Fibroblast of lung (primary cell): Measurements from ENCODE around the gene FMNL1. TPM values are rescaled to one million over a fixed set of nuclear protein-coding genes. Genes with fewer than 3 reads are reported as not detected.

Source experiments
- DNase-seq, 2 donors: peaks; one replicate each; pipeline versions ENCODE4 v3.0.0 to v3.0.0-alpha.2; 2010; ENCODE audit warnings: low read depth in 2 of 2
- H2AFZ ChIP-seq: 2 replicates; pipeline ENCODE4 v1.5.1; 2012; ENCODE audit warnings: low read length, control low read depth, inconsistent platforms
- H3K27ac ChIP-seq: 2 replicates; pipeline ENCODE4 v1.5.1; 2011; ENCODE audit warnings: low read length, control low read depth; ENCODE audit not compliant: insufficient read depth
- H3K27me3 ChIP-seq: 2 replicates; pipeline ENCODE4 v1.5.1; 2011; ENCODE audit warnings: mild to moderate bottlenecking, low read length; ENCODE audit not compliant: control insufficient read depth, insufficient read depth
- H3K36me3 ChIP-seq: 2 replicates; pipeline ENCODE4 v1.5.1; 2011; ENCODE audit warnings: low read length; ENCODE audit not compliant: control insufficient read depth, insufficient read depth
- H3K4me1 ChIP-seq: 2 replicates; pipeline ENCODE4 v1.5.1; 2011; ENCODE audit warnings: low read length; ENCODE audit not compliant: control insufficient read depth, insufficient read depth; ENCODE audit errors: extremely low read depth
- H3K4me2 ChIP-seq: 2 replicates; pipeline ENCODE4 v1.5.1; 2011; ENCODE audit warnings: low read length, control low read depth; ENCODE audit not compliant: insufficient read depth; ENCODE audit errors: extremely low read depth
- H3K4me3 ChIP-seq, 4 experiments: fragments of 200-600 bp in 1 of 4; sonication (generic) in 1 of 4; replicated peaks in 1 of 4; 2 replicates each; pipeline ENCODE4 v1.5.1; 2011 to 2016; ENCODE audit warnings: low read length in 4 of 4, low read depth in 3 of 4, mild to moderate bottlenecking in 3 of 4, control low read depth in 2 of 4, inconsistent platforms in 1 of 4, mixed read lengths in 1 of 4; ENCODE audit not compliant: insufficient read depth in 1 of 4; ENCODE audit errors: control extremely low read depth in 1 of 4
- H3K79me2 ChIP-seq: 2 replicates; pipeline ENCODE4 v1.5.1; 2012; ENCODE audit warnings: mild to moderate bottlenecking, low read length, inconsistent platforms; ENCODE audit not compliant: control insufficient read depth, insufficient read depth
- H3K9ac ChIP-seq: 2 replicates; pipeline ENCODE4 v1.5.1; 2011; ENCODE audit warnings: mild to moderate bottlenecking, low read length, control low read depth; ENCODE audit not compliant: insufficient read depth
- H3K9me3 ChIP-seq: 2 replicates; pipeline ENCODE4 v1.5.1; 2012; ENCODE audit warnings: low read depth, low read length; ENCODE audit not compliant: control insufficient read depth, insufficient read depth
- H4K20me1 ChIP-seq: 2 replicates; pipeline ENCODE4 v1.5.1; 2011; ENCODE audit warnings: low read length; ENCODE audit not compliant: control insufficient read depth, insufficient read depth; ENCODE audit errors: extremely low read depth
- EZH2 ChIP-seq: IDR thresholded peaks from 2 replicates; pipeline ENCODE4 v1.5.1; 2012; ENCODE audit warnings: low read length, control low read depth, mild to moderate bottlenecking; ENCODE audit errors: missing control alignments
- polyA plus RNA-seq, 2 donors: library from polyadenylated mRNA; depleted of rRNA in 1 of 2; stranded (reverse) in 1 of 2; unstranded in 1 of 2; fragments of >200 nt; gene quantifications; 2 replicates each; pipeline ENCODE4 v1.2.1, GENCODE V29; 2011 to 2012; ENCODE audit warnings: missing spikeins in 1 of 2
- total RNA-seq: library from RNA; depleted of rRNA; stranded (reverse); fragments of >200 nt; gene quantifications from 2 replicates; pipeline ENCODE4 v1.2.1, GENCODE V29; 2014
- TF ChIP-seq, protein P1 (sequence below), 2 donors: IDR thresholded peaks in 1 of 2; conservative IDR thresholded peaks in 1 of 2; 1 replicate in 1 of 2; 2 replicates in 1 of 2; pipeline ENCODE4 v1.5.1; 2011 to 2012; ENCODE audit warnings: low read length in 2 of 2, control low read depth in 1 of 2, inconsistent platforms in 1 of 2, low read depth in 1 of 2, mild to moderate bottlenecking in 1 of 2

Gene FMNL1
- total and polyA plus RNA-seq, 2 donors (not counting 1 experiment from before 2014, with no cell fraction given) = 1.1 to 2.8 TPM

GRCh38 chr17:45293413-45294211 lies 71.9 kb downstream of the FMNL1 start:
- H3K79me2 ChIP-seq = peaks cover 24% of the 10 kb centered on the region
- peaks cover 11% of the 10 kb centered on the region for H3K36me3 ChIP-seq
- peak; percentile 92 to 96 for DNase-seq
- TF ChIP-seq, protein P1, sequence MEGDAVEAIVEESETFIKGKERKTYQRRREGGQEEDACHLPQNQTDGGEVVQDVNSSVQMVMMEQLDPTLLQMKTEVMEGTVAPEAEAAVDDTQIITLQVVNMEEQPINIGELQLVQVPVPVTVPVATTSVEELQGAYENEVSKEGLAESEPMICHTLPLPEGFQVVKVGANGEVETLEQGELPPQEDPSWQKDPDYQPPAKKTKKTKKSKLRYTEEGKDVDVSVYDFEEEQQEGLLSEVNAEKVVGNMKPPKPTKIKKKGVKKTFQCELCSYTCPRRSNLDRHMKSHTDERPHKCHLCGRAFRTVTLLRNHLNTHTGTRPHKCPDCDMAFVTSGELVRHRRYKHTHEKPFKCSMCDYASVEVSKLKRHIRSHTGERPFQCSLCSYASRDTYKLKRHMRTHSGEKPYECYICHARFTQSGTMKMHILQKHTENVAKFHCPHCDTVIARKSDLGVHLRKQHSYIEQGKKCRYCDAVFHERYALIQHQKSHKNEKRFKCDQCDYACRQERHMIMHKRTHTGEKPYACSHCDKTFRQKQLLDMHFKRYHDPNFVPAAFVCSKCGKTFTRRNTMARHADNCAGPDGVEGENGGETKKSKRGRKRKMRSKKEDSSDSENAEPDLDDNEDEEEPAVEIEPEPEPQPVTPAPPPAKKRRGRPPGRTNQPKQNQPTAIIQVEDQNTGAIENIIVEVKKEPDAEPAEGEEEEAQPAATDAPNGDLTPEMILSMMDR (conservative IDR thresholded peaks at IDR 0.05 in 1 of 2, IDR thresholded peaks at IDR 0.05 in 1 of 2; ENCODE audit: low read depth in 1 of 2, low read length in 2 of 2) = peak in 1 of 2 donors; percentile 26
- no peak for TF ChIP-seq EZH2
- no peaks in the 10 kb centered on the region for H3K27me3 ChIP-seq
- peak overlapping the region; percentile 60 for H3K27ac ChIP-seq
- H3K4me2 ChIP-seq = peak overlapping the region; percentile 67
- H3K9me3 ChIP-seq = no peaks in the 10 kb centered on the region
- H3K4me3 ChIP-seq = no peak overlapping the region
- no peaks in the 10 kb centered on the region for H4K20me1 ChIP-seq
- H2AFZ ChIP-seq = no peak overlapping the region
- no peak overlapping the region for H3K9ac ChIP-seq
- peaks cover 24% of the 10 kb centered on the region for H3K4me1 ChIP-seq

- Histone ChIP-seq H3K9me3 (no peaks in the 10 kb centered on the region), H3K27ac (peak overlapping the region; percentile 60), H4K20me1 (no peaks in the 10 kb centered on the region), H3K27me3 (no peaks in the 10 kb centered on the region), H3K36me3 (peaks cover 10% of the 10 kb centered on the region), H3K4me1 (peaks cover 24% of the 10 kb centered on the region), H3K79me2 (peaks cover 28% of the 10 kb centered on the region), H3K9ac (no peak overlapping the region), H2AFZ (no peak overlapping the region), H3K4me2 (no peak overlapping the region), H3K4me3 (no peak overlapping the region)
- TF ChIP-seq, protein P1 (conservative IDR thresholded peaks at IDR 0.05 in 1 of 2, IDR thresholded peaks at IDR 0.05 in 1 of 2; ENCODE audit: low read depth in 1 of 2, low read length in 2 of 2) = no peak
- TF ChIP-seq EZH2 = no peak
- DNase-seq = peak; percentile 89 to 95
These were observed 72.8 kb downstream of the FMNL1 start for GRCh38 chr17:45294506-45294905.

DNA sequence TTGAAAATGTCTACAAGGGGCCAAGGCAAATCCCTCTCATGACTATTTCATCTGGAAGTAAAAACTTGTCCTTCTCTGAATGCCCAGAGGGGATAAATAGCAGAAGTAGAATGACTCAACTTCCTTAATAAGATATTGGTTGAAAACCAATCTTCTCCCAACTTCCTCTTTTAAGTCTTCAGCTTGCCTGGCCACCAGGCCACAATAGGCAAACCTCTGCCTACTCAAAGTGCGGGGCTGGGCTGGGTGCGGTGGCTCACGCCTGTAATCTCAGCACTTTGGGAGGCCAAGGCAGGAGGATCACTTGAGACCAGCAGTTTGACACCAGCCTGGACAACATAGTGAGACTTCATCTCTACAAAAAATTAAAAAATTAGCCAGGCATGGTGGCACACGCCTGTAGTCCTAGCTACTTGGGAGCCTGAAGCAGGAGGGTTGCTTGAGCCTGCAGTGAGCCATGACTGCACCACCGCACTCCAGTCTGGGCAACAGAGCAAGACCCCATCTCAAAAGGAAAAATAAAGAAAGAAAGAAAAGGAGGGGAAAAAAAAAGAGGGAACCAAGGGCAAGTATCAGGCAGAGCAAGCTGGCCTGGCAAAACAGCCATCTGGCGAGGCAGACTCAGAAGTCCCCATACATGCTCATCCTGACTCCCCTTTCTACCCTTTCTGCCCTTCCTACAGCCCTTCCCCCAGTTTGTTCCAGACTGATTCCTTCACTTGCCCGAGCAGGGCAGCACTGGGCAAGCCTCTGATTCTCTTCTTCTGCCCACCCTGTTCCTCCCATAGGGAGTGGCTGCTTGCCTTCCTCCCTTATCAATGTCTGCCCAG lies 74.5 kb downstream of the FMNL1 start:
- H3K27me3 ChIP-seq = no peaks in the 10 kb centered on the region
- no peak overlapping the region for H3K9ac ChIP-seq
- TF ChIP-seq EZH2 = no peak
- TF ChIP-seq, protein P1 (conservative IDR thresholded peaks at IDR 0.05 in 1 of 2, IDR thresholded peaks at IDR 0.05 in 1 of 2; ENCODE audit: low read depth in 1 of 2, low read length in 2 of 2) = no peak
- no peak overlapping the region for H2AFZ ChIP-seq
- no peak overlapping the region for H3K27ac ChIP-seq
- H4K20me1 ChIP-seq = peaks cover 2% of the 10 kb centered on the region
- peak in 1 of 2 donors; percentile 54 for DNase-seq
- H3K4me1 ChIP-seq = peaks cover 24% of the 10 kb centered on the region
- H3K4me3 ChIP-seq = no peak overlapping the region
- H3K4me2 ChIP-seq = no peak overlapping the region
- peaks cover 30% of the 10 kb centered on the region for H3K79me2 ChIP-seq
- peaks cover 2% of the 10 kb centered on the region for H3K36me3 ChIP-seq
- no peaks in the 10 kb centered on the region for H3K9me3 ChIP-seq
